H1 (cell line): ENCODE data around the gene MYO18A. TPM values are rescaled to one million over a fixed set of nuclear protein-coding genes. Genes with fewer than 3 reads are reported as not detected.

Experiments
- BACH1 ChIP-seq: IDR thresholded peaks from 2 replicates; pipeline ENCODE4 v1.6.1; 2012; ENCODE audit warnings: low read length, improper control_type of control experiment
- MAFK ChIP-seq: IDR thresholded peaks from 2 replicates; pipeline ENCODE4 v1.6.1; 2012; ENCODE audit warnings: low read depth, mild to moderate bottlenecking, improper control_type of control experiment, low read length
- RFX5 ChIP-seq: IDR thresholded peaks from 2 replicates; pipeline ENCODE4 v1.6.1; 2011; ENCODE audit warnings: low read depth, low read length, improper control_type of control experiment, borderline replicate concordance
- SP2 ChIP-seq: IDR thresholded peaks from 2 replicates; pipeline ENCODE4 v1.6.1; 2012; ENCODE audit warnings: mild to moderate bottlenecking, low read length, inconsistent platforms
- TAF1 ChIP-seq: IDR thresholded peaks from 2 replicates; pipeline ENCODE4 v1.6.1; 2011; ENCODE audit warnings: mild to moderate bottlenecking, low read depth, low read length
- TAF7 ChIP-seq: optimal IDR thresholded peaks from 2 replicates; pipeline ENCODE3; 2011; ENCODE audit warnings: low read depth, mild to moderate bottlenecking, inconsistent platforms, low read length, moderate library complexity, borderline replicate concordance
- TCF12 ChIP-seq: IDR thresholded peaks from 2 replicates; pipeline ENCODE4 v1.6.1; 2011; ENCODE audit warnings: low read depth, mild to moderate bottlenecking, low read length
- polyA plus RNA-seq, 7 experiments: library from polyadenylated mRNA; depleted of rRNA in 3 of 7; stranded (reverse) in 5 of 7; unstranded in 2 of 7; fragments of >200 nt in 5 of 7; fragments of 200-250 nt in 2 of 7; gene quantifications; 1 replicate in 5 of 7; 2 replicates in 1 of 7; 4 replicates in 1 of 7; pipeline versions ENCODE4 v1.2.1 to v1.2.3, GENCODE V29; 2011 to 2013; ENCODE audit warnings: missing spikeins in 2 of 7, mixed read lengths in 2 of 7
- total RNA-seq: library from RNA; stranded (reverse); fragmentation: NEBNext Ultra II Directional; extraction: Animal tissue kit (Norgen Biotek cat#: 25700); gene quantifications from 2 replicates; pipeline ENCODE4 v1.2.1, GENCODE V29; 2021

Gene MYO18A
- total and polyA plus RNA-seq, 2 of the 8 experiments (the other 6 are each of a cell fraction or from before 2014, with no cell fraction given): 7.6 to 43.8 TPM

GRCh38 chr17:29207975-29208374 lies 27.8 kb upstream of the MYO18A start (continued):
- no peak for TF ChIP-seq TCF12
- no peak for TF ChIP-seq MAFK
- TF ChIP-seq TAF1: no peak
- no peak for TF ChIP-seq BACH1
- TF ChIP-seq TAF7: no peak
- TF ChIP-seq SP2: no peak
- TF ChIP-seq RFX5: no peak
